HCT116 (cell line): ENCODE results near the gene ATP1A1. TPM values are rescaled to one million over a fixed set of nuclear protein-coding genes. Genes with fewer than 3 reads are reported as not detected.

Source experiments
- ATAC-seq: fragments of 200-7000 bp; cut with Tn5 transposase; 2 replicates; pipeline ENCODE4 v1.9.1; 2020; ENCODE audit warnings: mild to moderate bottlenecking, moderate library complexity
- BruUV-seq: library from RNA; stranded (reverse); fragments of 400-500 nt; replicated peaks from 2 replicates; lab custom pipeline; 2021; lab: Mats Ljungman, UMichigan
- CTCF ChIA-PET: fragments of 300-600 bp; sonication (Branson Sonifier 250); formaldehyde crosslinking; loops from one replicate; lab custom pipeline; 2021; ENCODE audit warnings: antibody characterized with exemption; lab: Charles Lee
- POLR2A ChIA-PET: fragments of 300-600, 350-600 bp; sonication (Branson Sonifier 250); formaldehyde crosslinking; loops from one replicate; lab custom pipeline; 2021; ENCODE audit warnings: antibody characterized with exemption; lab: Charles Lee
- RAD21 ChIA-PET, 2 experiments: fragments of 300-600 bp; sonication (Branson Sonifier 250); formaldehyde crosslinking; loops; one replicate each; lab custom pipeline; 2023; ENCODE audit warnings: low total read pairs in 2 of 2; ENCODE audit not compliant: uncharacterized antibody in 2 of 2, unreplicated experiment in 2 of 2, low non-redundant PET in 1 of 2; lab: Charles Lee
- DNase-seq: peaks from one replicate; pipeline ENCODE4 v3.0.0-alpha.2; 2010; ENCODE audit warnings: low read depth, low spot score
- H2AFZ ChIP-seq: fragments of 200-600 bp; shearing (Covaris generic), sonication (generic); 2 replicates; pipeline ENCODE4 v1.6.1; 2017; ENCODE audit warnings: low read depth, mixed run types, mixed read lengths, antibody characterized with exemption, low read length; ENCODE audit not compliant: poor library complexity, severe bottlenecking
- H3K27ac ChIP-seq: 2 replicates; pipeline ENCODE4 v1.5.1; 2012; ENCODE audit warnings: low read depth, low read length
- H3K27me3 ChIP-seq: fragments of 200-600 bp; sonication (generic); 2 replicates; pipeline ENCODE4 v1.6.1; 2016; ENCODE audit warnings: mixed run types, low read length, mixed read lengths; ENCODE audit not compliant: insufficient read depth
- H3K36me3 ChIP-seq, 2 experiments: fragments of 200-500 bp in 1 of 2; fragments of 200-600 bp in 1 of 2; sonication (Bioruptor generic) in 1 of 2; sonication (generic) in 1 of 2; 2 replicates each; pipeline versions ENCODE4 v1.5.1 to v1.6.1; 2014 to 2016; ENCODE audit warnings: low read length in 2 of 2, inconsistent platforms in 1 of 2, mixed read lengths in 1 of 2, mixed run types in 1 of 2; ENCODE audit not compliant: insufficient read depth in 2 of 2, control insufficient read depth in 1 of 2
- H3K4me1 ChIP-seq, 2 experiments: fragments of 200-600 bp in 1 of 2; sonication (generic) in 1 of 2; 2 replicates each; pipeline versions ENCODE4 v1.5.1 to v1.6.1; 2012 to 2017; ENCODE audit warnings: low read length in 2 of 2, inconsistent platforms in 1 of 2, mild to moderate bottlenecking in 1 of 2, mixed read lengths in 1 of 2, mixed run types in 1 of 2, moderate library complexity in 1 of 2; ENCODE audit not compliant: insufficient read depth in 2 of 2, control insufficient read depth in 1 of 2
- H3K4me2 ChIP-seq: fragments of 200-600 bp; sonication (generic); 2 replicates; pipeline ENCODE4 v1.6.1; 2017; ENCODE audit warnings: mixed run types, low read length, mixed read lengths
- H3K4me3 ChIP-seq, 2 experiments: fragments of 200-600 bp in 1 of 2; sonication (generic) in 1 of 2; replicated peaks in 1 of 2; 2 replicates each; pipeline ENCODE4 v1.5.1; 2011 to 2016; ENCODE audit warnings: low read length in 2 of 2, control low read depth in 1 of 2, low read depth in 1 of 2, mild to moderate bottlenecking in 1 of 2, mixed read lengths in 1 of 2, mixed run types in 1 of 2
- H3K79me2 ChIP-seq: fragments of 200-600 bp; sonication (generic); 2 replicates; pipeline ENCODE4 v1.6.1; 2017; ENCODE audit warnings: mild to moderate bottlenecking, mixed run types, low read length, moderate library complexity, mixed read lengths; ENCODE audit not compliant: insufficient read depth
- H3K9ac ChIP-seq: fragments of 200-600 bp; sonication (generic); 2 replicates; pipeline ENCODE4 v1.6.1; 2016; ENCODE audit warnings: low read length, mixed read lengths
- H3K9me2 ChIP-seq: fragments of 200-600 bp; sonication (generic), shearing (Covaris generic); 2 replicates; pipeline ENCODE4 v1.6.1; 2017; ENCODE audit warnings: mixed run types, mild to moderate bottlenecking, moderate library complexity; ENCODE audit not compliant: insufficient read depth
- H3K9me3 ChIP-seq, 2 experiments: fragments of 200-500 bp in 1 of 2; fragments of 200-600 bp in 1 of 2; sonication (Bioruptor generic) in 1 of 2; sonication (generic) in 1 of 2; 2 replicates each; pipeline ENCODE4 v1.6.1; 2014 to 2017; ENCODE audit warnings: low read length in 2 of 2, mixed read lengths in 2 of 2, inconsistent platforms in 1 of 2, low read depth in 1 of 2, mild to moderate bottlenecking in 1 of 2, mixed run types in 1 of 2, moderate library complexity in 1 of 2; ENCODE audit not compliant: control insufficient read depth in 1 of 2, insufficient read depth in 1 of 2
- H4K20me1 ChIP-seq: fragments of 200-600 bp; sonication (generic), shearing (Covaris generic); 2 replicates; pipeline ENCODE4 v1.6.1; 2017; ENCODE audit warnings: mixed run types, mild to moderate bottlenecking, moderate library complexity; ENCODE audit not compliant: insufficient read depth
- ELF1 ChIP-seq: IDR thresholded peaks from 2 replicates; pipeline ENCODE4 v1.6.1; 2012; ENCODE audit warnings: low read depth, borderline replicate concordance
- EZH2 ChIP-seq: fragments of 200-600 bp; sonication (generic); IDR thresholded peaks from 2 replicates; pipeline ENCODE4 v1.6.1; 2017; ENCODE audit warnings: antibody characterized with exemption, mixed run types
- POLR2AphosphoS5 ChIP-seq: IDR thresholded peaks from 2 replicates; pipeline ENCODE4 v1.6.1; 2011; ENCODE audit warnings: mild to moderate bottlenecking, low read depth, low read length, moderate library complexity
- SIN3A ChIP-seq: IDR thresholded peaks from 2 replicates; pipeline ENCODE4 v1.6.1; 2012; ENCODE audit warnings: low read depth
- YY1 ChIP-seq: IDR thresholded peaks from 2 replicates; pipeline ENCODE4 v1.6.1; 2011; ENCODE audit warnings: low read length, low read depth, moderate library complexity, mild to moderate bottlenecking; ENCODE audit not compliant: insufficient replicate concordance; ENCODE audit errors: extremely low read depth
- ZFX ChIP-seq: fragments of 450-650 bp; IDR thresholded peaks from 2 replicates; pipeline ENCODE4 v1.6.1; 2017
- intact Hi-C: fragments of 100-400 bp; cut with micrococcal nuclease; formaldehyde crosslinking; loops from 2 replicates; pipeline ENCODE4 v1.10.0; 2022
- total RNA-seq: library from RNA; stranded (reverse); gene quantifications from one replicate; pipeline ENCODE4 v1.2.1, GENCODE V29; 2021; ENCODE audit not compliant: unreplicated experiment
- TF ChIP-seq, protein P1 (sequence below): IDR thresholded peaks from 2 replicates; pipeline ENCODE4 v1.6.1; 2012
- TF ChIP-seq, protein P2 (sequence below): IDR thresholded peaks from 2 replicates; pipeline ENCODE4 v1.6.1; 2012
- TF ChIP-seq, protein P3 (sequence below): IDR thresholded peaks from 2 replicates; pipeline ENCODE4 v1.6.1; 2011; ENCODE audit warnings: mild to moderate bottlenecking, low read length, moderate library complexity; ENCODE audit not compliant: insufficient replicate concordance; ENCODE audit errors: extremely low read depth

Gene ATP1A1
- total RNA-seq, 1 experiment from 2014 or later: 290 TPM

DNA sequence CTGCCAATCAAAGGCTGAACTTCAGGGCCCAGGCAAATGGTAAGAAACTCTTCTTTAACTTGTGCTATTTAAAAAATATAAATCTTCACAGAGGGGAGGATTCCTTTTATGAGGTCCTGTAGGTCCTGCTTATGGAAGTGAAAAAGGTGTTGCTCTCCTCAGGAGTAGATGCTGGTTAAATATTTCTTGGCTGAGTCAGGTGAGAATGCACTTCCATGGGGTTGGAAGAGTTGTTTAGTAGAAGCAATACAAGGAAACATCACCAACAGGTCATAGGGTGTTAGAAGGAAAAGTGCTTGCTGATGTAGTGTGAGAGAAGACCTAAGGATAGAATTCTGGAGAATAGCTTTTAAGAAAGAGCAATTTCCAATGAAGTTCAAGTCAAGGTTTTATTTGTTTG lies 42.2 kb upstream of the ATP1A1 start:
- intact Hi-C loops: no loop called here
- H3K4me3 ChIP-seq: no peak overlapping the region
- H3K4me1 ChIP-seq: no peaks in the 10 kb centered on the region
- no peaks in the 10 kb centered on the region for H3K9me2 ChIP-seq
- no peaks in the 10 kb centered on the region for H3K27me3 ChIP-seq
- ChIA-PET RAD21 (no interaction called here), CTCF (no interaction called here), POLR2A (no interaction called here)
- DNase-seq (no peak), ATAC-seq (no peak)
- H4K20me1 ChIP-seq: no peaks in the 10 kb centered on the region
- TF ChIP-seq, protein P1, sequence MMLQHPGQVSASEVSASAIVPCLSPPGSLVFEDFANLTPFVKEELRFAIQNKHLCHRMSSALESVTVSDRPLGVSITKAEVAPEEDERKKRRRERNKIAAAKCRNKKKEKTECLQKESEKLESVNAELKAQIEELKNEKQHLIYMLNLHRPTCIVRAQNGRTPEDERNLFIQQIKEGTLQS: no peak
- no peak for TF ChIP-seq EZH2
- TF ChIP-seq, protein P2, sequence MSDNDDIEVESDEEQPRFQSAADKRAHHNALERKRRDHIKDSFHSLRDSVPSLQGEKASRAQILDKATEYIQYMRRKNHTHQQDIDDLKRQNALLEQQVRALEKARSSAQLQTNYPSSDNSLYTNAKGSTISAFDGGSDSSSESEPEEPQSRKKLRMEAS: no peak
- TF ChIP-seq ZFX: no peak
- TF ChIP-seq ELF1: no peak
- H3K9ac ChIP-seq: no peak overlapping the region
- no TSS peak for BruUV-seq
- H3K79me2 ChIP-seq: no peaks in the 10 kb centered on the region
- H3K27ac ChIP-seq: no peak overlapping the region
- no peaks in the 10 kb centered on the region for H3K9me3 ChIP-seq
- no peaks in the 10 kb centered on the region for H3K36me3 ChIP-seq
- no peak overlapping the region for H2AFZ ChIP-seq
- H3K4me2 ChIP-seq: no peak overlapping the region

GRCh38 chr1:116331523-116331922 lies 41.5 kb upstream of the ATP1A1 start:
- H3K9me2 ChIP-seq: no peaks in the 10 kb centered on the region
- CTCF ChIA-PET: no interaction called here
- DNase-seq: no peak
- no peaks in the 10 kb centered on the region for H4K20me1 ChIP-seq
- H3K36me3 ChIP-seq: no peaks in the 10 kb centered on the region
- intact Hi-C loops: no loop called here
- no peak overlapping the region for H2AFZ ChIP-seq
- no peaks in the 10 kb centered on the region for H3K4me1 ChIP-seq
- ATAC-seq: no peak
- BruUV-seq: no TSS peak
- TF ChIP-seq YY1 (no peak), SIN3A (no peak), ZFX (no peak), POLR2AphosphoS5 (no peak)
- TF ChIP-seq, protein P2: no peak
- TF ChIP-seq, protein P1: no peak
- TF ChIP-seq, protein P3, sequence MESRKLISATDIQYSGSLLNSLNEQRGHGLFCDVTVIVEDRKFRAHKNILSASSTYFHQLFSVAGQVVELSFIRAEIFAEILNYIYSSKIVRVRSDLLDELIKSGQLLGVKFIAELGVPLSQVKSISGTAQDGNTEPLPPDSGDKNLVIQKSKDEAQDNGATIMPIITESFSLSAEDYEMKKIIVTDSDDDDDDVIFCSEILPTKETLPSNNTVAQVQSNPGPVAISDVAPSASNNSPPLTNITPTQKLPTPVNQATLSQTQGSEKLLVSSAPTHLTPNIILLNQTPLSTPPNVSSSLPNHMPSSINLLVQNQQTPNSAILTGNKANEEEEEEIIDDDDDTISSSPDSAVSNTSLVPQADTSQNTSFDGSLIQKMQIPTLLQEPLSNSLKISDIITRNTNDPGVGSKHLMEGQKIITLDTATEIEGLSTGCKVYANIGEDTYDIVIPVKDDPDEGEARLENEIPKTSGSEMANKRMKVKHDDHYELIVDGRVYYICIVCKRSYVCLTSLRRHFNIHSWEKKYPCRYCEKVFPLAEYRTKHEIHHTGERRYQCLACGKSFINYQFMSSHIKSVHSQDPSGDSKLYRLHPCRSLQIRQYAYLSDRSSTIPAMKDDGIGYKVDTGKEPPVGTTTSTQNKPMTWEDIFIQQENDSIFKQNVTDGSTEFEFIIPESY: no peak
- POLR2A ChIA-PET: no interaction called here
- no peaks in the 10 kb centered on the region for H3K9me3 ChIP-seq
- H3K4me3 ChIP-seq: no peak overlapping the region
- H3K27ac ChIP-seq: no peak overlapping the region
- H3K9ac ChIP-seq: no peak overlapping the region
- RAD21 ChIA-PET: no interaction called here
- H3K79me2 ChIP-seq: no peaks in the 10 kb centered on the region
- no peaks in the 10 kb centered on the region for H3K27me3 ChIP-seq
- no peak overlapping the region for H3K4me2 ChIP-seq
